CD4-positive, alpha-beta T cell treated with Interleukin-12 subunit alpha and Interleukin-12 subunit beta, for 1 hour (primary cell): ENCODE data around the gene EFNA5.

Experiments used
- DNase-seq: peaks from one replicate; pipeline ENCODE4 v3.0.0-alpha.2; 2020

The EFNA5 gene

GRCh38 chr5:107672211-107673038 lies 1.7 kb upstream of the EFNA5 start:
- no peak for DNase-seq

GRCh38 chr5:107671742-107672210 lies 1.0 kb upstream of the EFNA5 start:
- DNase-seq = no peak

GRCh38 chr5:107670087-107670931 lies 428 bp downstream of the EFNA5 start:
- DNase-seq = no peak

- no peak for DNase-seq
Observed at GRCh38 chr5:107669096-107670031, 1.4 kb downstream of the EFNA5 start.

GRCh38 chr5:107668154-107669095 lies 2.3 kb downstream of the EFNA5 start:
- DNase-seq = no peak

- no peak for DNase-seq
Observed at GRCh38 chr5:107666051-107666655, 4.6 kb downstream of the EFNA5 start.

GRCh38 chr5:107665036-107665570 lies 5.6 kb downstream of the EFNA5 start:
- no peak for DNase-seq

- no peak for DNase-seq
Observed at GRCh38 chr5:107663697-107664096, 7.0 kb downstream of the EFNA5 start.

GRCh38 chr5:107661650-107662044 lies 9.1 kb downstream of the EFNA5 start:
- no peak for DNase-seq

- no peak for DNase-seq
Observed at GRCh38 chr5:107661038-107661649, 9.6 kb downstream of the EFNA5 start.

- no peak for DNase-seq
Observed at GRCh38 chr5:107658528-107658927, 12.2 kb downstream of the EFNA5 start.

GRCh38 chr5:107655831-107656230 lies 14.9 kb downstream of the EFNA5 start:
- no peak for DNase-seq

GRCh38 chr5:107654827-107655226 lies 15.9 kb downstream of the EFNA5 start:
- DNase-seq = no peak

GRCh38 chr5:107653685-107654084 lies 17.1 kb downstream of the EFNA5 start:
- no peak for DNase-seq

- DNase-seq = no peak
Observed at GRCh38 chr5:107652839-107653607, 17.7 kb downstream of the EFNA5 start.

- DNase-seq = no peak
Observed at GRCh38 chr5:107652408-107652807, 18.3 kb downstream of the EFNA5 start.

GRCh38 chr5:107651325-107651724 lies 19.4 kb downstream of the EFNA5 start:
- no peak for DNase-seq

- no peak for DNase-seq
Observed at GRCh38 chr5:107646418-107646817, 24.3 kb downstream of the EFNA5 start.

GRCh38 chr5:107640568-107640967 lies 30.2 kb downstream of the EFNA5 start:
- DNase-seq = no peak

- no peak for DNase-seq
Observed at GRCh38 chr5:107639990-107640389, 30.7 kb downstream of the EFNA5 start.
